ENCODE data around the gene ARFGAP3. TPM values are rescaled to one million over a fixed set of nuclear protein-coding genes. Genes with fewer than 3 reads are reported as not detected.

Gene ARFGAP3
- polyA plus RNA-seq, 2 of the 4 experiments (the other 2 are of a cell fraction): 19.1 to 39.0 TPM

- H3K4me1 ChIP-seq: no peaks in the 10 kb centered on the region
- 92% methylated on average over 6 of the region's 8 CpGs for WGBS (ENCODE audit: missing lambda C conversion rate)
- FAIRE-seq (no peak), ATAC-seq (no peak), DNase-seq (ENCODE audit: low read depth in 1 of 2, low spot score in 1 of 2) (no peak)
- no peak overlapping the region for H3K27ac ChIP-seq
- no peak overlapping the region for H3K4me2 ChIP-seq
- ChIA-PET CTCF (interaction anchor here (0.5 to 2.3 kb wide), 2 partner anchors 198 to 209 kb away, joined by 4 to 10 read pairs; no protein-coding TSS in a partner anchor), POLR2A (no interaction called here)
- no peaks in the 10 kb centered on the region for H3K9me3 ChIP-seq
- TF ChIP-seq CTCF (IDR thresholded peaks at IDR 0.05) (no peak), ZNF302 (CRISPR knock-in tag; IDR thresholded peaks at IDR 0.05) (no peak), NFE2L2 (conservative IDR thresholded peaks at IDR 0.05; ENCODE audit: low read length) (no peak)
- TF ChIP-seq, protein P1, sequence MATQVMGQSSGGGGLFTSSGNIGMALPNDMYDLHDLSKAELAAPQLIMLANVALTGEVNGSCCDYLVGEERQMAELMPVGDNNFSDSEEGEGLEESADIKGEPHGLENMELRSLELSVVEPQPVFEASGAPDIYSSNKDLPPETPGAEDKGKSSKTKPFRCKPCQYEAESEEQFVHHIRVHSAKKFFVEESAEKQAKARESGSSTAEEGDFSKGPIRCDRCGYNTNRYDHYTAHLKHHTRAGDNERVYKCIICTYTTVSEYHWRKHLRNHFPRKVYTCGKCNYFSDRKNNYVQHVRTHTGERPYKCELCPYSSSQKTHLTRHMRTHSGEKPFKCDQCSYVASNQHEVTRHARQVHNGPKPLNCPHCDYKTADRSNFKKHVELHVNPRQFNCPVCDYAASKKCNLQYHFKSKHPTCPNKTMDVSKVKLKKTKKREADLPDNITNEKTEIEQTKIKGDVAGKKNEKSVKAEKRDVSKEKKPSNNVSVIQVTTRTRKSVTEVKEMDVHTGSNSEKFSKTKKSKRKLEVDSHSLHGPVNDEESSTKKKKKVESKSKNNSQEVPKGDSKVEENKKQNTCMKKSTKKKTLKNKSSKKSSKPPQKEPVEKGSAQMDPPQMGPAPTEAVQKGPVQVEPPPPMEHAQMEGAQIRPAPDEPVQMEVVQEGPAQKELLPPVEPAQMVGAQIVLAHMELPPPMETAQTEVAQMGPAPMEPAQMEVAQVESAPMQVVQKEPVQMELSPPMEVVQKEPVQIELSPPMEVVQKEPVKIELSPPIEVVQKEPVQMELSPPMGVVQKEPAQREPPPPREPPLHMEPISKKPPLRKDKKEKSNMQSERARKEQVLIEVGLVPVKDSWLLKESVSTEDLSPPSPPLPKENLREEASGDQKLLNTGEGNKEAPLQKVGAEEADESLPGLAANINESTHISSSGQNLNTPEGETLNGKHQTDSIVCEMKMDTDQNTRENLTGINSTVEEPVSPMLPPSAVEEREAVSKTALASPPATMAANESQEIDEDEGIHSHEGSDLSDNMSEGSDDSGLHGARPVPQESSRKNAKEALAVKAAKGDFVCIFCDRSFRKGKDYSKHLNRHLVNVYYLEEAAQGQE (IDR thresholded peaks at IDR 0.05): no peak
- H3K4me3 ChIP-seq: no peak overlapping the region
Observed at GRCh38 chr22:42869463-42869862, 12.4 kb upstream of the ARFGAP3 start.

GRCh38 chr22:42868751-42869251, 11.7 kb upstream of the ARFGAP3 start:
- FAIRE-seq: no peak
- no peak for DNase-seq (ENCODE audit: low read depth in 1 of 2, low spot score in 1 of 2)
- H3K9me3 ChIP-seq: no peaks in the 10 kb centered on the region
- H3K27ac ChIP-seq: 0 out of 6 replicates have a peak overlapping the region, but pooled peaks of 1 of the 2 experiments have one; percentile 19
- no peak for TF ChIP-seq CHD4 (IDR thresholded peaks at IDR 0.05; ENCODE audit: borderline replicate concordance)
- 0 out of 5 replicates have a peak, but pooled peaks of 1 of the 2 experiments have one; percentile 9 for TF ChIP-seq JUN (IDR thresholded peaks at IDR 0.05)
- H3K4me3 ChIP-seq: no peak overlapping the region
- WGBS (ENCODE audit: missing lambda C conversion rate): 84% methylated on average over 9 of the region's 16 CpGs
- ATAC-seq: no peak
- H3K4me2 ChIP-seq: no peak overlapping the region
- CTCF ChIA-PET: interaction anchor here (0.5 to 2.9 kb wide), 15 partner anchors 8 to 253 kb away, joined by 3 to 26 read pairs (median 6); partner anchors contain the start of genes ARFGAP3 and POLDIP3
- POLR2A ChIA-PET: no interaction called here
- H3K4me1 ChIP-seq: no peaks in the 10 kb centered on the region

- 97% methylated on average over 6 of the region's 7 CpGs for WGBS (ENCODE audit: missing lambda C conversion rate)
- TF ChIP-seq TP53 (CRISPR knock-in tag; IDR thresholded peaks at IDR 0.05) (no peak), RCOR1 (IDR thresholded peaks at IDR 0.05; ENCODE audit: low read depth, low read length) (no peak), ESRRA (IDR thresholded peaks at IDR 0.05; ENCODE audit: borderline replicate concordance, low read length) (no peak), ZC3H11A (IDR thresholded peaks at IDR 0.05) (no peak), ZFP36 (IDR thresholded peaks at IDR 0.05; ENCODE audit: borderline replicate concordance, partially characterized antibody) (no peak), POLR2A (IDR thresholded peaks at IDR 0.05; ENCODE audit: low read length) (no peak), BHLHE40 (IDR thresholded peaks at IDR 0.05; ENCODE audit: low read depth, low read length) (no peak), HES2 (IDR thresholded peaks at IDR 0.05) (no peak)
- ATAC-seq: no peak
- no peak overlapping the region for H3K27ac ChIP-seq
- H3K4me3 ChIP-seq: no peak overlapping the region
- ChIA-PET POLR2A (no interaction called here), CTCF (interaction anchor here (2.9 kb wide), 1 partner anchor 9 kb away, joined by 26 read pairs; the partner anchor contains the start of gene ARFGAP3)
- DNase-seq (ENCODE audit: low read depth in 1 of 2, low spot score in 1 of 2): no peak
- H3K4me1 ChIP-seq: peaks cover 14% of the 10 kb centered on the region; the same call in 1 of the 3 replicates
- H3K9me3 ChIP-seq: no peaks in the 10 kb centered on the region
- no peak for FAIRE-seq
- H3K4me2 ChIP-seq: no peak overlapping the region
Observed at GRCh38 chr22:42866100-42866499, 9.0 kb upstream of the ARFGAP3 start.
